ENCODE measurements around the gene HSPB7. TPM values are rescaled to one million over a fixed set of nuclear protein-coding genes. Genes with fewer than 3 reads are reported as not detected.
A peak's percentile ranks its signal among the peaks of the same experiment; 100 is the strongest.

The HSPB7 gene
- total RNA-seq: not detected

GRCh38 chr1:16017461-16018303, at the start of gene HSPB7:
Gene HSPB7, minus strand, starts transcription at chr1:16018043. Its CDS starts 80 bp downstream, at chr1:16017963.
- no peak for DNase-seq
- H3K27ac Mint-ChIP-seq: no peak within 1 kb of the TSS
- CTCF ChIA-PET: interaction anchor here (1.4 to 2.4 kb wide), 2 partner anchors 8 to 10 kb away, joined by 6 to 9 read pairs; no protein-coding TSS in a partner anchor
- no peak for TF ChIP-seq CTCF (IDR thresholded peaks at IDR 0.05)
- no peak within 1 kb of the TSS for H3K4me3 Mint-ChIP-seq
- peaks cover 2% of the 10 kb centered on the region for H3K27me3 Mint-ChIP-seq
- H3K4me1 Mint-ChIP-seq (ENCODE audit: low read depth): peaks cover 8% of the 10 kb centered on the region
- H3K36me3 Mint-ChIP-seq (ENCODE audit: low read depth): no peaks in the 10 kb centered on the region
- intact Hi-C loops (cut with micrococcal nuclease): no loop called here
- ATAC-seq: no peak
- POLR2A ChIA-PET: interaction anchor here (1.1 kb wide), 1 partner anchor 17 kb away, joined by 3 read pairs; no protein-coding TSS in a partner anchor
- no peaks in the 10 kb centered on the region for H3K9me3 Mint-ChIP-seq

GRCh38 chr1:16067127-16067768, 49.4 kb upstream of the HSPB7 start:
- ChIA-PET POLR2A (no interaction called here), CTCF (interaction anchor here (1.0 to 3.7 kb wide), 3 partner anchors 12 to 276 kb away, joined by 3 to 26 read pairs (median 4); no protein-coding TSS in a partner anchor)
- no peak for ATAC-seq
- Mint-ChIP-seq H3K27me3 (peaks cover 7% of the 10 kb centered on the region), H3K27ac (no peak overlapping the region), H3K4me1 (ENCODE audit: low read depth) (peaks cover 9% of the 10 kb centered on the region), H3K9me3 (no peaks in the 10 kb centered on the region), H3K36me3 (ENCODE audit: low read depth) (no peaks in the 10 kb centered on the region), H3K4me3 (no peak overlapping the region)
- peak; percentile 18 for DNase-seq
- intact Hi-C loops (cut with micrococcal nuclease): no loop called here
- TF ChIP-seq CTCF (IDR thresholded peaks at IDR 0.05): no peak

- POLR2A ChIA-PET: no interaction called here
- no peak overlapping the region for H3K27ac Mint-ChIP-seq
- no peak for ATAC-seq
- H3K4me1 Mint-ChIP-seq (ENCODE audit: low read depth): peaks cover 9% of the 10 kb centered on the region
- H3K9me3 Mint-ChIP-seq: no peaks in the 10 kb centered on the region
- TF ChIP-seq CTCF (IDR thresholded peaks at IDR 0.05): no peak
- no peak for DNase-seq
- peaks cover 3% of the 10 kb centered on the region for H3K27me3 Mint-ChIP-seq
- no peak overlapping the region for H3K4me3 Mint-ChIP-seq
- intact Hi-C loops (cut with micrococcal nuclease): no loop called here
- CTCF ChIA-PET: interaction anchor here (3.7 kb wide), 1 partner anchor 13 kb away, joined by 26 read pairs; no protein-coding TSS in a partner anchor
- no peaks in the 10 kb centered on the region for H3K36me3 Mint-ChIP-seq (ENCODE audit: low read depth)
These were observed 48.4 kb upstream of the HSPB7 start for GRCh38 chr1:16066245-16066644.

GRCh38 chr1:16065269-16065576, 47.4 kb upstream of the HSPB7 start:
- ChIA-PET CTCF (no interaction called here), POLR2A (interaction anchor here (0.6 kb wide), 2 partner anchors 225 to 228 kb away, joined by 3 to 4 read pairs; no protein-coding TSS in a partner anchor)
- H3K4me3 Mint-ChIP-seq: no peak overlapping the region
- H3K4me1 Mint-ChIP-seq (ENCODE audit: low read depth): peaks cover 8% of the 10 kb centered on the region
- no peak overlapping the region for H3K27ac Mint-ChIP-seq
- no peak for DNase-seq
- H3K36me3 Mint-ChIP-seq (ENCODE audit: low read depth): no peaks in the 10 kb centered on the region
- no peaks in the 10 kb centered on the region for H3K9me3 Mint-ChIP-seq
- H3K27me3 Mint-ChIP-seq: peaks cover 3% of the 10 kb centered on the region
- no peak for ATAC-seq
- intact Hi-C loops (cut with micrococcal nuclease): no loop called here
- no peak for TF ChIP-seq CTCF (IDR thresholded peaks at IDR 0.05)

Data from activated CD8-positive, alpha-beta T cell treated with anti-CD3 and anti-CD28 coated beads for 36 hours (primary cell).